ENCODE measurements around the gene TNNC1.

TNNC1 gene

GRCh38 chr3:52495777-52496602 is 42.1 kb upstream of the TNNC1 start:
- no peaks in the 10 kb centered on the region for H3K27me3 ChIP-seq
- no peak for TF ChIP-seq CTCF (IDR thresholded peaks at IDR 0.05; ENCODE audit: low read depth, low read length)
- no peaks in the 10 kb centered on the region for H3K36me3 ChIP-seq
- H3K4me3 ChIP-seq (ENCODE audit: low read depth, low read length) = no peak overlapping the region
- H3K4me1 ChIP-seq = no peaks in the 10 kb centered on the region
- no peaks in the 10 kb centered on the region for H3K9me3 ChIP-seq
- DNase-seq = no peak

- TF ChIP-seq CTCF (IDR thresholded peaks at IDR 0.05; ENCODE audit: low read depth, low read length) = no peak
- no peak for DNase-seq
- no peaks in the 10 kb centered on the region for H3K36me3 ChIP-seq
- no peaks in the 10 kb centered on the region for H3K27me3 ChIP-seq
- no peaks in the 10 kb centered on the region for H3K9me3 ChIP-seq
- H3K4me3 ChIP-seq (ENCODE audit: low read depth, low read length) = no peak within 1 kb of the TSS
- no peaks in the 10 kb centered on the region for H3K4me1 ChIP-seq
Measured at GRCh38 chr3:52494886-52495495, 41.1 kb upstream of the TNNC1 start, which contains the start of gene STAB1. Gene STAB1, plus strand, starts transcription at chr3:52495338. Its CDS starts 76 bp downstream, at chr3:52495414.

GRCh38 chr3:52494445-52494844 is 40.6 kb upstream of the TNNC1 start:
- DNase-seq = no peak
- no peaks in the 10 kb centered on the region for H3K27me3 ChIP-seq
- H3K9me3 ChIP-seq = no peaks in the 10 kb centered on the region
- H3K4me3 ChIP-seq (ENCODE audit: low read depth, low read length) = no peak overlapping the region
- no peak for TF ChIP-seq CTCF (IDR thresholded peaks at IDR 0.05; ENCODE audit: low read depth, low read length)
- no peaks in the 10 kb centered on the region for H3K36me3 ChIP-seq
- no peaks in the 10 kb centered on the region for H3K4me1 ChIP-seq

GRCh38 chr3:52493232-52494017 is 39.6 kb upstream of the TNNC1 start:
- Histone ChIP-seq H3K4me1 (no peaks in the 10 kb centered on the region), H3K4me3 (ENCODE audit: low read depth, low read length) (no peak overlapping the region), H3K36me3 (peaks cover 3% of the 10 kb centered on the region; the same call in 1 of the 2 replicates), H3K9me3 (no peaks in the 10 kb centered on the region), H3K27me3 (no peaks in the 10 kb centered on the region)
- TF ChIP-seq CTCF (IDR thresholded peaks at IDR 0.05; ENCODE audit: low read depth, low read length) = no peak
- no peak for DNase-seq

GRCh38 chr3:52492059-52492458 is 38.2 kb upstream of the TNNC1 start:
- peaks cover 3% of the 10 kb centered on the region; the same call in 1 of the 2 replicates for H3K36me3 ChIP-seq
- no peaks in the 10 kb centered on the region for H3K9me3 ChIP-seq
- DNase-seq = no peak
- no peak for TF ChIP-seq CTCF (IDR thresholded peaks at IDR 0.05; ENCODE audit: low read depth, low read length)
- no peaks in the 10 kb centered on the region for H3K27me3 ChIP-seq
- no peak overlapping the region for H3K4me3 ChIP-seq (ENCODE audit: low read depth, low read length)
- no peaks in the 10 kb centered on the region for H3K4me1 ChIP-seq

Measured in BE2C (cell line).